SK-N-SH (cell line): Measurements from ENCODE around the gene OVOL3. TPM values are rescaled to one million over a fixed set of nuclear protein-coding genes. Genes with fewer than 3 reads are reported as not detected.

Source experiments
- CTCF ChIA-PET: fragments of 300-600, 350-600 bp; formaldehyde crosslinking; extraction: SDS; loops from one replicate; lab custom pipeline; 2021; lab: Yijun Ruan, JAX
- POLR2A ChIA-PET: fragments of 350-600 bp; sonication (Branson Sonifier 250); formaldehyde crosslinking; extraction: SDS; loops from one replicate; lab custom pipeline; 2020; ENCODE audit warnings: antibody characterized with exemption, inconsistent platforms; lab: Yijun Ruan, JAX
- DNase-seq: peaks from one replicate; pipeline ENCODE4 v3.0.0; 2012
- H2AFZ ChIP-seq: fragments of 200-600 bp; sonication (generic); 2 replicates; pipeline ENCODE4 v1.8.1; 2016; ENCODE audit warnings: antibody characterized with exemption, mild to moderate bottlenecking, low read depth
- H3F3A ChIP-seq: fragments of 200-600 bp; sonication (generic); replicated peaks from 2 replicates; pipeline ENCODE3; 2016; ENCODE audit warnings: antibody characterized with exemption, mild to moderate bottlenecking; ENCODE audit not compliant: insufficient read depth
- H3K27ac ChIP-seq, 2 experiments: fragments of 200-500 bp in 1 of 2; fragments of 200-600 bp in 1 of 2; sonication (Bioruptor generic) in 1 of 2; sonication (generic), shearing (Covaris generic) in 1 of 2; 2 replicates each; pipeline versions ENCODE4 v1.5.1 to v1.6.1; 2014 to 2016; ENCODE audit warnings: low read depth in 2 of 2, inconsistent platforms in 1 of 2, low read length in 1 of 2, mild to moderate bottlenecking in 1 of 2, mixed read lengths in 1 of 2
- H3K27me3 ChIP-seq: fragments of 200-600 bp; sonication (generic), shearing (Covaris generic); 2 replicates; pipeline ENCODE4 v1.6.1; 2016; ENCODE audit warnings: mixed run types; ENCODE audit not compliant: insufficient read depth
- H3K36me3 ChIP-seq, 2 experiments: fragments of 200-500 bp in 1 of 2; fragments of 200-600 bp in 1 of 2; sonication (Bioruptor generic) in 1 of 2; sonication (generic) in 1 of 2; replicated peaks in 1 of 2; 2 replicates each; pipeline versions ENCODE3 to v1.5.1; 2014 to 2016; ENCODE audit warnings: low read length in 1 of 2, mild to moderate bottlenecking in 1 of 2; ENCODE audit not compliant: insufficient read depth in 2 of 2, control insufficient read depth in 1 of 2
- H3K4me1 ChIP-seq, 2 experiments: fragments of 200-500 bp in 1 of 2; fragments of 200-600 bp in 1 of 2; sonication (Bioruptor generic) in 1 of 2; sonication (generic), shearing (Covaris generic) in 1 of 2; 2 replicates each; pipeline versions ENCODE4 v1.5.1 to v1.6.1; 2014 to 2016; ENCODE audit warnings: low read depth in 1 of 2, low read length in 1 of 2, mixed run types in 1 of 2; ENCODE audit not compliant: insufficient read depth in 2 of 2, control insufficient read depth in 1 of 2
- H3K4me2 ChIP-seq: fragments of 200-600 bp; sonication (generic), shearing (Covaris generic); 2 replicates; pipeline ENCODE4 v1.6.1; 2017; ENCODE audit warnings: mixed run types
- H3K4me3 ChIP-seq, 2 experiments: fragments of 200-500 bp in 1 of 2; fragments of 200-600 bp in 1 of 2; sonication (Bioruptor generic) in 1 of 2; sonication (generic), shearing (Covaris generic) in 1 of 2; 2 replicates each; pipeline versions ENCODE4 v1.5.1 to v1.8.1; 2014 to 2016; ENCODE audit warnings: low read depth in 2 of 2, inconsistent platforms in 1 of 2, low read length in 1 of 2, mild to moderate bottlenecking in 1 of 2, mixed read lengths in 1 of 2, moderate library complexity in 1 of 2
- H3K79me2 ChIP-seq: fragments of 200-600 bp; sonication (generic); 2 replicates; pipeline ENCODE4 v1.8.1; 2017; ENCODE audit warnings: mild to moderate bottlenecking; ENCODE audit not compliant: insufficient read depth
- H3K9ac ChIP-seq: fragments of 200-600 bp; sonication (generic); 2 replicates; pipeline ENCODE4 v1.6.1; 2017; ENCODE audit warnings: mixed run types
- H3K9me2 ChIP-seq: fragments of 200-600 bp; sonication (generic); 2 replicates; pipeline ENCODE4 v1.6.1; 2017; ENCODE audit warnings: mixed run types
- H3K9me3 ChIP-seq: fragments of 200-600 bp; sonication (generic); 2 replicates; pipeline ENCODE4 v1.6.1; 2017; ENCODE audit warnings: mixed run types, mild to moderate bottlenecking, moderate library complexity
- H4K20me1 ChIP-seq: fragments of 200-600 bp; sonication (generic); 2 replicates; pipeline ENCODE4 v1.6.1; 2017; ENCODE audit warnings: mild to moderate bottlenecking, mixed run types; ENCODE audit not compliant: insufficient read depth
- CHD2 ChIP-seq: fragments of 150-350 bp; IDR thresholded peaks from 2 replicates; pipeline ENCODE4 v1.6.1; 2018; ENCODE audit warnings: low read length; ENCODE audit not compliant: partially characterized antibody
- ELF1 ChIP-seq: IDR thresholded peaks from 2 replicates; pipeline ENCODE4 v1.4.0; 2012
- EZH2phosphoT487 ChIP-seq: fragments of 200-600 bp; sonication (generic); IDR thresholded peaks from 2 replicates; pipeline ENCODE4 v1.6.1; 2017; ENCODE audit warnings: low read depth, mixed run types, mild to moderate bottlenecking, antibody characterized with exemption, moderate library complexity, borderline replicate concordance
- FOSL2 ChIP-seq: IDR thresholded peaks from 2 replicates; pipeline ENCODE4 v1.4.0; 2012; ENCODE audit warnings: low read depth, mild to moderate bottlenecking, moderate library complexity, borderline replicate concordance
- FOXJ3 ChIP-seq: sonication (generic); formaldehyde crosslinking; IDR thresholded peaks from 2 replicates; pipeline ENCODE4 v1.5.1; 2020; ENCODE audit warnings: mild to moderate bottlenecking, missing genetic modification reagents
- FOXM1 ChIP-seq: IDR thresholded peaks from 2 replicates; pipeline ENCODE4 v1.4.0; 2012; ENCODE audit warnings: low read depth, mild to moderate bottlenecking
- GATA2 ChIP-seq: sonication (generic); formaldehyde crosslinking; IDR thresholded peaks from 2 replicates; pipeline ENCODE4 v1.5.0; 2020; ENCODE audit warnings: mild to moderate bottlenecking, missing genetic modification reagents
- MEF2A ChIP-seq: IDR thresholded peaks from 2 replicates; pipeline ENCODE4 v1.4.0; 2012; ENCODE audit warnings: low read depth, borderline replicate concordance
- MXI1 ChIP-seq: IDR thresholded peaks from 2 replicates; pipeline ENCODE4 v1.6.1; 2012; ENCODE audit warnings: mild to moderate bottlenecking, low read depth, low read length, improper control_type of control experiment
- NFIC ChIP-seq: IDR thresholded peaks from 2 replicates; pipeline ENCODE4 v1.4.0; 2012; ENCODE audit warnings: borderline replicate concordance
- NRF1 ChIP-seq: IDR thresholded peaks from 2 replicates; pipeline ENCODE4 v1.6.1; 2012; ENCODE audit warnings: low read depth, mild to moderate bottlenecking, low read length
- RCOR1 ChIP-seq: fragments of 150-350 bp; IDR thresholded peaks from 2 replicates; pipeline ENCODE4 v1.6.1; 2017; ENCODE audit warnings: antibody characterized with exemption, low read length
- RFX5 ChIP-seq: IDR thresholded peaks from 2 replicates; pipeline ENCODE4 v1.6.1; 2012; ENCODE audit warnings: mild to moderate bottlenecking, improper control_type of control experiment, low read length
- RXRA ChIP-seq: IDR thresholded peaks from 2 replicates; pipeline ENCODE4 v1.4.0; 2012; ENCODE audit warnings: low read depth, mild to moderate bottlenecking, borderline replicate concordance
- SIN3A ChIP-seq: IDR thresholded peaks from 2 replicates; pipeline ENCODE4 v1.6.1; 2012; ENCODE audit warnings: low read depth, mild to moderate bottlenecking, low read length, moderate library complexity, borderline replicate concordance
- SMC3 ChIP-seq: IDR thresholded peaks from 2 replicates; pipeline ENCODE4 v1.6.1; 2012; ENCODE audit warnings: low read depth, low read length, improper control_type of control experiment
- TCF12 ChIP-seq: IDR thresholded peaks from 2 replicates; pipeline ENCODE4 v1.4.0; 2012
- TEAD4 ChIP-seq: IDR thresholded peaks from 2 replicates; pipeline ENCODE4 v1.4.0; 2012; ENCODE audit warnings: mild to moderate bottlenecking, borderline replicate concordance; ENCODE audit not compliant: insufficient read depth
- USF2 ChIP-seq: fragments of 150-350 bp; IDR thresholded peaks from 2 replicates; pipeline ENCODE4 v1.6.1; 2017; ENCODE audit warnings: antibody characterized with exemption, low read length, low read depth, borderline replicate concordance
- YY1 ChIP-seq: IDR thresholded peaks from 2 replicates; pipeline ENCODE4 v1.4.0; 2012; ENCODE audit warnings: low read depth, mild to moderate bottlenecking
- WGBS: methylation state at CpG from one replicate; pipeline ENCODE4 v1.1.6; 2017; ENCODE audit warnings: low lambda C conversion rate; 5-methylcytosine and 5-hydroxymethylcytosine counted together
- polyA plus RNA-seq, 3 experiments: library from polyadenylated mRNA; depleted of rRNA; stranded (reverse); fragments of >200 nt; gene quantifications; 2 replicates each; pipeline ENCODE4 v1.2.3, GENCODE V29; 2012
- TF ChIP-seq, protein P1 (sequence below): fragments of 150-350 bp; IDR thresholded peaks from 2 replicates; pipeline ENCODE4 v1.6.1; 2016; ENCODE audit warnings: mild to moderate bottlenecking, low read depth, low read length
- TF ChIP-seq, protein P2 (sequence below): IDR thresholded peaks from 2 replicates; pipeline ENCODE4 v1.4.0; 2012; ENCODE audit warnings: low read depth
- TF ChIP-seq, protein P3 (sequence below): fragments of 200-600 bp; sonication (generic); IDR thresholded peaks from 2 replicates; pipeline ENCODE4 v1.6.1; 2017; ENCODE audit warnings: antibody characterized with exemption, mild to moderate bottlenecking, moderate library complexity

Gene OVOL3
- polyA plus RNA-seq, 1 of the 3 experiments (the other 2 are of a cell fraction), result not detected

- 99% methylated on average over 8 of the region's 8 CpGs for WGBS
- no peaks in the 10 kb centered on the region for H3F3A ChIP-seq
- H3K36me3 ChIP-seq, result peaks cover 11 to 18% of the 10 kb centered on the region in 2 experiments
- H3K79me2 ChIP-seq, result peaks cover 6% of the 10 kb centered on the region; the same call in 1 of the 2 replicates
- H4K20me1 ChIP-seq, result no peaks in the 10 kb centered on the region
- TF ChIP-seq FOSL2, result no peak
- no peak for TF ChIP-seq SIN3A
- TF ChIP-seq RXRA, result no peak
- no peak for TF ChIP-seq FOXM1
- TF ChIP-seq SMC3, result no peak
- TF ChIP-seq GATA2 (CRISPR knock-in tag), result no peak
- TF ChIP-seq, protein P1, sequence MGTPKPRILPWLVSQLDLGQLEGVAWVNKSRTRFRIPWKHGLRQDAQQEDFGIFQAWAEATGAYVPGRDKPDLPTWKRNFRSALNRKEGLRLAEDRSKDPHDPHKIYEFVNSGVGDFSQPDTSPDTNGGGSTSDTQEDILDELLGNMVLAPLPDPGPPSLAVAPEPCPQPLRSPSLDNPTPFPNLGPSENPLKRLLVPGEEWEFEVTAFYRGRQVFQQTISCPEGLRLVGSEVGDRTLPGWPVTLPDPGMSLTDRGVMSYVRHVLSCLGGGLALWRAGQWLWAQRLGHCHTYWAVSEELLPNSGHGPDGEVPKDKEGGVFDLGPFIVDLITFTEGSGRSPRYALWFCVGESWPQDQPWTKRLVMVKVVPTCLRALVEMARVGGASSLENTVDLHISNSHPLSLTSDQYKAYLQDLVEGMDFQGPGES, result no peak
- no peak for TF ChIP-seq RFX5
- no peak for TF ChIP-seq CHD2
- ChIA-PET POLR2A (interaction anchor here (0.6 kb wide), 1 partner anchor 460 kb away, joined by 3 read pairs; no protein-coding TSS in a partner anchor), CTCF (no interaction called here)
- H3K27me3 ChIP-seq, result no peaks in the 10 kb centered on the region
- H3K27ac ChIP-seq, result no peak overlapping the region
- H3K4me1 ChIP-seq, result no peaks in the 10 kb centered on the region; a peak in 1 of 4 replicates
- no peaks in the 10 kb centered on the region for H3K9me2 ChIP-seq
- H3K9me3 ChIP-seq, result no peaks in the 10 kb centered on the region
- H3K4me2 ChIP-seq, result no peak overlapping the region
- H2AFZ ChIP-seq, result no peak overlapping the region
- no peak for DNase-seq
- no peak overlapping the region for H3K9ac ChIP-seq
- no peak overlapping the region for H3K4me3 ChIP-seq
Observed at GRCh38 chr19:36064826-36065225, 46.1 kb upstream of the OVOL3 start.

DNA sequence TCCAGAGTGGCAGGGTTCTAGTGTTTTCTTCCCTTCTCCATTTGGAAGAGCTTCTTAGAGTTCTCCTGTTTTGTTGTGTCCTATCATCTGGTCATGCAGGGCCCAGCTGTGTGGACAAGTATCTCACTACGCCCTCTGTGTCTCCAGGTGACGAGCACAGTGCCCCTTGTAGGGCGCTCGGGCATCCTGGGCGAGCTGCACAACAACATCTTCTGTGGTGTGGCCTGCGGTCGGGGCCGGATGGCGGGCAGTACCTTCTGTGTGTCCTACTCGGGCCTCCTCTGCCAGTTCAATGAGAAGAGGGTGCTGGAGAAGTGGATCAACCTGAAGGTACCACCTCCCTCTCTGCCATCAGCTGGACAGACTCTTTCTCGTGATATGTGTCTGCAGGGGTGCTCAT, 43.3 kb upstream of the OVOL3 start:
- ChIA-PET CTCF (interaction anchor here (1.1 kb wide), 1 partner anchor 12 kb away, joined by 4 read pairs; no protein-coding TSS in a partner anchor), POLR2A (no interaction called here)
- Histone ChIP-seq H3K79me2 (no peaks in the 10 kb centered on the region), H3K27me3 (no peaks in the 10 kb centered on the region), H3K9ac (no peak overlapping the region), H3K9me3 (no peaks in the 10 kb centered on the region), H3K4me1 (peaks cover 0 to 12% of the 10 kb centered on the region in 2 experiments; a peak in 1 of 4 replicates), H3K4me2 (no peak overlapping the region), H3K36me3 (peaks cover 11 to 23% of the 10 kb centered on the region in 2 experiments), H4K20me1 (peaks cover 21% of the 10 kb centered on the region), H3K4me3 (no peak overlapping the region), H2AFZ (no peak overlapping the region), H3K9me2 (no peaks in the 10 kb centered on the region), H3K27ac (no peak overlapping the region; a peak in 1 of 4 replicates), H3F3A (peaks cover 11% of the 10 kb centered on the region)
- 78% methylated on average over 3 of the region's 11 CpGs for WGBS
- TF ChIP-seq, protein P2, sequence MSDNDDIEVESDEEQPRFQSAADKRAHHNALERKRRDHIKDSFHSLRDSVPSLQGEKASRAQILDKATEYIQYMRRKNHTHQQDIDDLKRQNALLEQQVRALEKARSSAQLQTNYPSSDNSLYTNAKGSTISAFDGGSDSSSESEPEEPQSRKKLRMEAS, result no peak
- TF ChIP-seq RFX5, result no peak
- TF ChIP-seq TEAD4, result no peak
- TF ChIP-seq USF2, result no peak
- TF ChIP-seq FOXM1, result no peak
- TF ChIP-seq MXI1, result no peak
- TF ChIP-seq MEF2A, result no peak
- no peak for TF ChIP-seq CHD2
- TF ChIP-seq FOXJ3 (CRISPR knock-in tag), result no peak
- no peak for TF ChIP-seq YY1
- TF ChIP-seq, protein P3, sequence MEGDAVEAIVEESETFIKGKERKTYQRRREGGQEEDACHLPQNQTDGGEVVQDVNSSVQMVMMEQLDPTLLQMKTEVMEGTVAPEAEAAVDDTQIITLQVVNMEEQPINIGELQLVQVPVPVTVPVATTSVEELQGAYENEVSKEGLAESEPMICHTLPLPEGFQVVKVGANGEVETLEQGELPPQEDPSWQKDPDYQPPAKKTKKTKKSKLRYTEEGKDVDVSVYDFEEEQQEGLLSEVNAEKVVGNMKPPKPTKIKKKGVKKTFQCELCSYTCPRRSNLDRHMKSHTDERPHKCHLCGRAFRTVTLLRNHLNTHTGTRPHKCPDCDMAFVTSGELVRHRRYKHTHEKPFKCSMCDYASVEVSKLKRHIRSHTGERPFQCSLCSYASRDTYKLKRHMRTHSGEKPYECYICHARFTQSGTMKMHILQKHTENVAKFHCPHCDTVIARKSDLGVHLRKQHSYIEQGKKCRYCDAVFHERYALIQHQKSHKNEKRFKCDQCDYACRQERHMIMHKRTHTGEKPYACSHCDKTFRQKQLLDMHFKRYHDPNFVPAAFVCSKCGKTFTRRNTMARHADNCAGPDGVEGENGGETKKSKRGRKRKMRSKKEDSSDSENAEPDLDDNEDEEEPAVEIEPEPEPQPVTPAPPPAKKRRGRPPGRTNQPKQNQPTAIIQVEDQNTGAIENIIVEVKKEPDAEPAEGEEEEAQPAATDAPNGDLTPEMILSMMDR, result no peak
- no peak for TF ChIP-seq ELF1
- no peak for TF ChIP-seq EZH2phosphoT487
- no peak for TF ChIP-seq TCF12
- TF ChIP-seq NFIC, result no peak
- no peak for TF ChIP-seq SIN3A
- no peak for TF ChIP-seq NRF1
- TF ChIP-seq RCOR1, result no peak
- no peak for DNase-seq
